GM18498 (cell line): ENCODE results near the gene CPA5.

Source experiments
- ATAC-seq: cut with Tn5 transposase; IDR thresholded peaks from one replicate; pipeline ENCODE4 v1.9.1; 2021; ENCODE audit warnings: mild to moderate bottlenecking, moderate library complexity; ENCODE audit not compliant: unreplicated experiment

CPA5 gene

DNA sequence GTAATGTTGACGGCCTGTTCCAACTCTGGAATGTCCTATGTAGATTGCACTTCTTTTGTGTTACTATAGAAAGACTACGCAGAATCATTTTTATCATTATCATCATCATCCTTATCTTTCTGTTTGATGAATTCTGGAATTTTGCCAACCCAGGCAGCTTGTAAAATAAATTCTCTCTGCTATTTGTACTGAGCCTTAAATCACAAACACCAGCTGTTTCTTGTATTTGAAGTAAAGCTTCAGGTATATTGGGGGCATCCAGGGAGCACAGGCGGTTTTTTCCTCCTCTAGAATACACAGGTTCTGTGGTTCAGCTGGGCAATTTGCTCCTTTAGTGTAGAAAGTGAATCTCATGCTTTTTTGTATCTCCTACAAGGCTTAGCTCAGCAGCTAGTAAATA lies 14.9 kb upstream of the CPA5 start:
- ATAC-seq: no peak

GRCh38 chr7:130332259-130333053 lies 12.2 kb upstream of the CPA5 start:
- no peak for ATAC-seq

- no peak for ATAC-seq
Measured at GRCh38 chr7:130333832-130334231, 10.8 kb upstream of the CPA5 start.

GRCh38 chr7:130334274-130334673 lies 10.3 kb upstream of the CPA5 start:
- ATAC-seq: no peak

GRCh38 chr7:130337410-130337971 lies 7.1 kb upstream of the CPA5 start:
- ATAC-seq: no peak

DNA sequence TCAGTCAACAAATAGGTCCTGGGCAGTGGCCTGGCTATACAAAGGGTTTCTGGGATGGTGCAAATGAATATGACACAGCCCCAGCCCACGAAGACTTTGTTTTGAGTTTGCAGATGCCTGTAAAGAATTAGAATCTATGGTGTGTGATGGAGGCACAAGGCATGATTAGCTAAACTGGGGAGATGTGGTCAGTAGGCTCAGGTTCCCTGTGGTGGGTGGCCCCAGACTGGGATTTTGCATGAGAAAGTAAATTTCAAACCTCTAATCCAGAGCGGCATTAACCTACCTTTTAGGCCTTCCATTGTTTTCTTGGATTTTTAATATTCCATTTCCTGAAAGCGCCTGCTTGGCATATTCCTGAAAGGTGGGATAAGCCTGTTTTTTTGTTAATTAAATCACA lies 6.4 kb upstream of the CPA5 start:
- no peak for ATAC-seq

GRCh38 chr7:130341882-130342281 lies 2.7 kb upstream of the CPA5 start:
- no peak for ATAC-seq

GRCh38 chr7:130342701-130343380 lies 1.8 kb upstream of the CPA5 start:
- no peak for ATAC-seq

DNA sequence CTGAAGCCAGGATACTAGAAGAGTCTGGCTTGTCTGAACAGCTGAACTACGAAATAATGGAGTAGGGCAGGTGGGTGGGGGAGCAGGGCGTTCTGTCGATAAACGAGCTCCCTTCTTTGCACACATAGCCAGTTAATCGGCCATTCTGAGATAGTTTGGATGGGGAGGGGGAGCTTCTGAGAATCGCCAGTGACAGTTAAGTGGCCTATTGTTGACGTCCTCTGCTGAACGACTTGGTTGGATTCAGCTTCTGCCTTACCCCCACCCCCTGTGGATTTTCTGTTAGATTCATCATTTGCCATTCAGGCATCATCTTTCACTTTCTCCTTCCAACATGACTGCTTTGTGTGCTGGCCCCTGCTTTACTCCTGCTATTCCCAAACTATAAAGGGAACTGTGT lies 520 bp downstream of the CPA5 start:
- ATAC-seq: no peak

DNA sequence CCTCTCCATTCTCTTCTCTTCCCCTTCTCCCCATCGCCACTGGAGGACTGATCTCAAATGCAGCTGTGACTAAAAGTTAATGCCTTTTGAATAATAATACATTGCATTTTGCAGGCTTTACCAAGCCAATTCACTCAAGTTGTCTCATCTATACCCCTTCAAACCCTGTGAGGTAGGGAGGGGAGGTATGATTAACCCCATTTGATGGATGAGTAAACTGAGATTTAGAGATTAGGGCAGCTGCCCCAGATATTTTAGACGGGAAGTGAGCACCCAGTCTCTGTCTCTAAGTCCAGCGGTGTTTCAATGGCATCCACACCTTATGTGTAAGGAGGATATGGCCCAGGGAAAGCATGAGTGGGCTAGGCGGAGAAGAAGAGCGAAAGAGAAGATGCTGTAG lies 1.1 kb downstream of the CPA5 start:
- ATAC-seq: no peak

DNA sequence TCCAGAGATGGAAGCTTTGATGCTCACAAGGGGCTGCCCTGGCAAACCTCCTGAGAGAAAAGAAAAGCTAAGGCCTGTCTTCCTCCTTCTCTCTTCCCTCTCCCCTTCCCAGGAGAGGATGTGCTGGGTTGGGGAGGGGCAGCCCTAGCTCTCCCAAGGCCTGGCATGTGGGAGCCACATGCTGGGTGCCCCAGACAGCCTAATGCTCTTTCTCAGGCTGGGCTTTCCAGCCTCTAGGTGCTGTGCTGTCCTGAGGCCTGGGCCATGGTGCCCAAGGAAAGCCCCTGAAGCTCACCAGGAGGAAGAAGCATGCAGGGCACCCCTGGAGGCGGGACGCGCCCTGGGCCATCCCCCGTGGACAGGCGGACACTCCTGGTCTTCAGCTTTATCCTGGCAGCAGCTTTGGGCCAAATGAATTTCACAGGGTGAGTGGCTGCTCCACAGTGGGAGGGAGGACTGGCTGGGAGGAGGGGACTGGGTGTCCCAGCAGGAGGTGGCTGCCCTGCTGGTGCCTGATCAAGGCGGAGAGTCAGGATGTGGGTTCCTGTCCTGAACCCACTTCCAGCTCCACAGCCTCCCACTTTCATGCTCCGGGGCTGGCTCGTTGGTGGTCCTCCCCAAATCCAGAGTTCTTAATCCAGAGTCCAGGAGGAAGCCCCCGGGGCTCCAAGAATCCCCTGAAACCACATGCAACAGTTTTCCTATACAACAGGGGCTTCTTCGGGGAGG lies 1.7 kb downstream of the CPA5 start:
- no peak for ATAC-seq

- ATAC-seq: no peak
Measured at GRCh38 chr7:130346941-130347340, 2.3 kb downstream of the CPA5 start.

GRCh38 chr7:130349911-130350782 lies 5.5 kb downstream of the CPA5 start:
- no peak for ATAC-seq

- ATAC-seq: no peak
Measured at GRCh38 chr7:130350945-130351790, 6.6 kb downstream of the CPA5 start.

GRCh38 chr7:130351791-130352090 lies 7.1 kb downstream of the CPA5 start:
- ATAC-seq: no peak

GRCh38 chr7:130352194-130353074 lies 7.8 kb downstream of the CPA5 start:
- no peak for ATAC-seq

- ATAC-seq: no peak
Measured at GRCh38 chr7:130353196-130353595, 8.6 kb downstream of the CPA5 start.

DNA sequence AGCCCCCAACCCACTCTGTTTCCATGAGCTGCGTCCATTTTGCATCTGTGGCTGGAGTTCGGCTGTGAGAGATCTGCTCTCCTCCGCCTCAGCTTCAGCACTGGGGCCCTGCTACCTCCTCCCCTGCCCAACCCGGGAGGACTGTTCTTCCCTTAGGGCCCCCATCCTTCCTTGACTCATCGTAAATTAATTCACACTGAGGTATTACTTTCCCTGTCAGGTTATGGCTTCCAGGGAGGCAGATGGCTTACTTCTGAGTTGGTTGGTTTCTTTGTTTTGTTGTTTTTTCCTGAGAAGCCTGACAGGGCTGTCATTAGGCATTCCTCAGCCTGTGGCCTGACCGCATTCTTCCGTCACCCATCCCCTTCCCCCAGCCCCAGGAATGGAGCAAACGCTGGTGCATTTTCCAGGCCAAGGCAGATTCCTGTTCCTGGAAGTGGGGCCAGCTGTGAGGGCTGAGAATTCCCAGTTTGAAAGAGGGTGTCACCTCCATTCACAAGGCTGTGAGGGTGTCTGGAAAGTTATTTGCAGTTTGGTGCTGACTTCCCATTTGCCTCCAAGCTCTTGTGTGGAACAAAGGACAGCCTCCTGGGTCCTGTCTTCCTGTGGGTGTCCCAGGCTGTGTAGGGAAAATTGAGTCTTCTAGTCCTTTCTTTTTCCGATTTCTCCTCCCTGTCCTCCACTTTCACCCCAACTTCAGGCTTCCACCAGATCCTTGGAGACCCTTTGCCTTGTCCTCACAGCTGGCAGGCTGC lies 11.7 kb downstream of the CPA5 start:
- no peak for ATAC-seq
